Measurements from ENCODE around the gene MYCBP2.
"Not testable (repeated sequence)": the region's sequence is repeated elsewhere in the genome, so short reads cannot be mapped to it uniquely, and the experiment has no call there.

MYCBP2 gene

GRCh38 chr13:77326905-77327604 is at the start of gene MYCBP2:
MYCBP2 (minus strand) TSS chr13:77327094; CDS start chr13:77326775, 319 bp downstream.
- DNase-seq (ENCODE audit: low read depth, low spot score) = peak; percentile 99

DNA sequence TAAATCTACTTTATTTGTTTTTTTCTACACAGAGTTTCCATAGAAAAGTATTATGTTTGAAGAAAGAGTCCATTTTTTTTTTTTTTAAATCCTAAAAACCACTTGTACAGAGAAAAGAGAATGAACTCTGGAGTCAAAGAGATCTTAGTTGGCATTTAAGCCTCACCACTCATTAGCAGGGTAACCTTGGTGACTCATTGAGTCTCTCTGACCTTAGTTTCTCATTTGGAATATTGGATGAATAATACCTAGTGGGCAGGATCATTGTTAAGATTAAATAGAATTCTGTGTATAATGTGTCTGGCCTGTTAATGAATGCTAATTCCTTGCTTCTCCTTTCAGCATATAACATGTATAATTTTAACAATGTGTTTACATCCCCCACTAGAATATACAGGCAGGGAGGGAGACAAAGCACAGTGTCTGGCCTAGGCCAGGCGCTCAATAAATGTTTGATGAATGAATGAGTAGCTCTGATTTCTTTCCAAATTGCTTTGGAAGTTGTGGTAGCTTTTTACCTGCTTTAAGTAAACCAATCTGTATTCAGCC is 48.7 kb upstream of the MYCBP2 start:
- no peak for DNase-seq (ENCODE audit: low read depth, low spot score)

DNA sequence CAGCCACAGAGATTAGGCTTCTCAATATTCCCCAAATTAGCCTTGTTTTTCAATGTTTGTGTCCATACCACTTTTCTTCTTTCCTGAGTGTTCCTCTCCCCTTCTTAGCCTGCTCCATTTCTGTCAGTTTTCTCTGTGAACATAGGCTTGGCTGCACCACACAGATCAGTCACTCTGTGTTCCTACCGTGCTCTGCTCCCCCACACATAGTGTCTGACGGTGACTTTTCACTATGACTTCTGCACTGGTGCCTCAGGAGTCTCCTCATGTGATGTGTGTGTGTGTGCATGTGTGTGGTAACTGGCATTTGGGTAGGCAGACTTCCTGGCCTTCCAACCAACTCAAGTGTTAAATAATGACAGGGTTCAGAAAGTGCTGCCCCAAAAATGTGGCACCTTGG is 47.9 kb upstream of the MYCBP2 start:
- DNase-seq (ENCODE audit: low read depth, low spot score) = no peak

GRCh38 chr13:77374339-77374738 is 47.4 kb upstream of the MYCBP2 start:
- DNase-seq (ENCODE audit: low read depth, low spot score) = no peak

DNA sequence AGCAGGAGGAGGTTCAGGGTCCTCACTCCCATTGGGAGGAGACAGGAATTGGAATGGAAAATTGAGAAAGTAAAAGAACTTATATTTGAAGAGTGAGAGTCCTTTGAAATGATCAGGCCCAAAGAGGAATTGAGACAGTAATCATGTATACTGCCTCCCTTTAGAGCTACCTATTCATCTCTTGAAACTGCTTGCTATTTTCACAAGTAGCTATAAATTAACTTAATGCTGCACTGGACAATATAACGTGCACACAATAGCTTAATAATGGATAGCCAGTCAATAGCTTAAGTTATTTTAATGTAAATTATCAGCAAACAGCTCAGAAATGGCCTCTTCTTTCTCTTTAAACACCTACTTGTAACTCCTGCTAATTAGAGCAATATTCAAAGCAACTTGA is 46.6 kb upstream of the MYCBP2 start:
- DNase-seq (ENCODE audit: low read depth, low spot score) = no peak

GRCh38 chr13:77372275-77372674 is 45.4 kb upstream of the MYCBP2 start:
- DNase-seq (ENCODE audit: low read depth, low spot score) = no peak

DNA sequence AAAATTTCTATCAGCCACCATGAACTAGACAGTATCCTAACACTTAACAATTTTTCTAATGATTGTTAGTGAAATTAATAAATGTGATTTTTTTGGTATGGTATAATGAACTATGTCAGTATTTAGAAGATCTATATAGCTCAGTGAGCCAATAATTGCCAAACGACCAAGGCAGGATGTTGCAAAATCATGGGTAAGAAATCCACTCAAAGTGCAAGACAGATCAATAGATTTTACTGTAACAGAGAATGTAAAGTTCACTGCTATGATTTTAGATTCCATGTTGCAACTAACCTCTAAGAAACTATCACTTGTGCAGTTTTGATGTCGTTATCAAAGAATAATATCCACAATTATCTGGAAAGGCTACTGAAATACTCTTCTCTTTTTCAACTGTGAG is 44.0 kb upstream of the MYCBP2 start:
- DNase-seq (ENCODE audit: low read depth, low spot score) = no peak

- DNase-seq (ENCODE audit: low read depth, low spot score) = no peak
These were observed 35.3 kb upstream of the MYCBP2 start for GRCh38 chr13:77362166-77362565.

DNA sequence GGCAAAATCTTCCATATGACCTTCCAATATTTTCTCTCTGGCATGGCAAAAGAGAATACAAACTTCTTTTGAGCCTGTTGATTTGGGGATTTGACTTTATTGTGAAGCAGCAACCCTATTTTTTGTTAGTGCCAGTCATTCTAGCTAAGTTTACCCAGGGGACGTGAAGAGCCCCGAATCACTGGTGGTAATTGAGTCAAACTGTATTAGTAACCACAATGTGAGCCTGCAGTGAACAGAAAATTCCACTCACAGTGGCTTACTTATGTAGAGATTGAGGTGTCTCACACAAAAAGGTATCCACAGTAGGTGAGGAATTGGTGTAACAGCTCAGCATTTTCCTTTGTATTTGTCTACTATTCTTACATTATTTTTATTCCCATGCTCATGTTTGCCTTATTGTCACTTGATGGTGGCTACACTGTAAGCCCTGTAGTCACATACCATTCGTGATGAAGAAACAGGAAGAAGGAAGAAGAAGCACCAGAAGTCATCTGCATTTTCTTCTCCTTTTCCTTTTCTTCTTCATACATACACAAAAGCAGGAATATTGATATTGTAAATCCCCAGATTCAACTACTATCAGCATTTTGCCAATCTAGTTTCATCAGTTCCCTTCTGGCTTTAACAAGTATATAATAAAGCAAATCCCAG is 33.3 kb upstream of the MYCBP2 start:
- no peak for DNase-seq (ENCODE audit: low read depth, low spot score)

DNA sequence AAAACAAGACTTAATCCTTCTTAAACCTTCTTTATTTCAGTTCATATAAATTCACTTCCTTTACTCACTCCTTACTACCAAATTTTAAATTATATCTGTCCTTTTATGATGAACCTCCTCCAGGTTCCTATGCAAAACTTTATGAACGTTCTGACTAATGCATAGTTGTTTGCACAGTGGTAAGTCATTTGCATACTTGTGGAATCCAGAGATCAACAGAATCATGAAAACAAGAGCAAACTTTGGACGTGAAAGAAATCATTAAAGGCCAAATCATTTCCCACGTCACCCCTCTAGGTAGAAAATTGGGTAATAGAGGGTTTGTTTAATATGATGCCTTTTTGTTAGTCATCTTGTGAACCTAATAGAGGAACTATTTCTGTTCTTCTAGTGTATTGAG is 32.3 kb upstream of the MYCBP2 start:
- no peak for DNase-seq (ENCODE audit: low read depth, low spot score)

DNA sequence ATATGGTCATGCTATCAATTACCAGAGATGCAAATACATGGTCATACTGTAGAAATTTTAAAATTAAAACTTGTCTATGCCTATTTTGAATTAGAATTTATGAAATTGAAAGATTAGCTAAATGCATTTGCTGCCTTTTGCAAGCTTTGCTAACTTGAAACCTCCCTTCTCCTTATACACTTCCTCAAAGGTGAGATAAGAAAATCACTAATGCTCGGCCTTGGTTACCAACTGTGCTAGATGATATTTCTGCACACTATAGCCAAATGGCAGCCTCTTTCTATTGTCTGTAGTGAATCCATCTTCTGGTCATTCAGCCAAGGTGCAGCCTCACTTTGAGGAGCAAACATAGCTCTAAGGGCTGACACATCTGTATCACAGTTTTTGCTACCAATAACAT is 31.1 kb upstream of the MYCBP2 start:
- no peak for DNase-seq (ENCODE audit: low read depth, low spot score)

- DNase-seq (ENCODE audit: low read depth, low spot score) = no peak
These were observed 29.3 kb upstream of the MYCBP2 start for GRCh38 chr13:77356155-77356554.

GRCh38 chr13:77353995-77354394 is 27.1 kb upstream of the MYCBP2 start:
- DNase-seq (ENCODE audit: low read depth, low spot score) = no peak

- no peak for DNase-seq (ENCODE audit: low read depth, low spot score)
These were observed 24.4 kb upstream of the MYCBP2 start for GRCh38 chr13:77351315-77351714.

DNA sequence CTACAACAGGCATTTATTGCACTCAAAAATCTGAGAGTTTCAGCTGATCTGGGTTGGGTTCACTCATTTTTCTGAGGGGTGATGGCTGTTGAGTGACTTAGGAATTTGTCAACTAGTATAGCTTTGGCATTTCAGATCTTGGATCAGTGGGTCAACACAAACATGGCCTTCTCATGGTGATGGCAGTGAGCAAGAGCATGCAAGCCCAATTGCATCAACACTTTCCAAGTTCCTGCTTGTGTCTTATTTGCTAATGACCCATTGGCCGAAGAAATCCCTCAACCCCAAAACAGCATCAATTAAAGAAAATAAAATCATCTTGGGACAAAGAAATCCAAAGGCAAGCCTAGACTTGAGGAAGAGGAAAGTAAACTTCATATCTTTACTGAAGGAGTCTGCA is 23.9 kb upstream of the MYCBP2 start:
- DNase-seq (ENCODE audit: low read depth, low spot score) = no peak

GRCh38 chr13:77349365-77349764 is 22.5 kb upstream of the MYCBP2 start:
- no peak for DNase-seq (ENCODE audit: low read depth, low spot score)

- not testable (repeated sequence) for DNase-seq (ENCODE audit: low read depth, low spot score)
These were observed 20.5 kb upstream of the MYCBP2 start for GRCh38 chr13:77347351-77347750.

DNA sequence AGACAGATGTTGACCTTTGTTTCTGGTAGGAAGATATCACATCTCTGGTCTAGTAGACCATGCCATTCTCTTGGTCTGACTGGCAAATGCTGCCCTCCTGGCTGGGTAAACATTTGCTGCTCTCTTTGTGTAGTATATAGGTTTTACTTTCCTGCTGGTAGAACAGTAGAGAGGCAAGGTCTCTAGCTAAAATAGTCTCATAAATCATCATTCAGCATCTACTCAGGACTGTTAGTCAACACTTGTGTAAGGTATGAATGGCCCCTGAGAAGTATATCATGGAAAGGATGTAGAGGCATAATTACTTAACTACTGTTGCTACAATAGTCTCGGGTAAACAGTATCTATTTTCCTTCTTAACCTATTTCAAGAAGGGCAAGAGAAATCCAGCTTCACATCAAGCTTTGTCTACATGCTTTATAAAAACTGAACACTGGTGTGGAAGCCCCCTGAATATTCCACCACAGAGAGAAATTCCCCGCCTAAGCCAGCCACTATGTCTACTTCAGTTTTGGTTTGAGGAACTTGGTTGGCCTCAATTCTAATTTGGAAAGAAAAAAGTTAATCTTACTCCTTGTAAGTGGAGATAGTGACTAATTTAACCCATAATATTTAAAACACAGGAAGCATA is 18.4 kb upstream of the MYCBP2 start:
- DNase-seq (ENCODE audit: low read depth, low spot score) = no peak

GRCh38 chr13:77343841-77344240 is 16.9 kb upstream of the MYCBP2 start:
- no peak for DNase-seq (ENCODE audit: low read depth, low spot score)

- no peak for DNase-seq (ENCODE audit: low read depth, low spot score)
These were observed 12.5 kb upstream of the MYCBP2 start for GRCh38 chr13:77339408-77339807.

DNA sequence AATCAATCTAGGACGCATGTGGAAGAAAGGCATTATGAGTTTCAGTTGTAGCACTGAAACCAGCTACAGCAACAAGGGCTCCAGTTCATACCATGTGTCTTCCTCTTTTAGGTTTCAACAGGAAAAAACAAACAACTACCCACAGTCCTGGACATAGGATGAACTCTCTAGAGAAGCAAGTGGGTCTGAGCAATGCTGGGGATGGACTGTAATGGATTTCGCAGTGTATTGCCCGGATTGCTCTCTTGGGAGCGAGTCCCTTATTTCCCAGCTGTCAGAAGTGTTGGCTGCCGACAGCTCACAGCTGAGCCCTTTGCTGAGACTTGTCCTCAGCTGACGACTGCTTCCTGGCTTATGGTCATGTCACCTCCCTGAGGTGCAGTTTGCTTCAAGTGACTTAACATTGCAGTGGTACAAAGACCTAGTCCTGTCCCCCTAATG is 12.1 kb upstream of the MYCBP2 start:
- no peak for DNase-seq (ENCODE audit: low read depth, low spot score)

DNA sequence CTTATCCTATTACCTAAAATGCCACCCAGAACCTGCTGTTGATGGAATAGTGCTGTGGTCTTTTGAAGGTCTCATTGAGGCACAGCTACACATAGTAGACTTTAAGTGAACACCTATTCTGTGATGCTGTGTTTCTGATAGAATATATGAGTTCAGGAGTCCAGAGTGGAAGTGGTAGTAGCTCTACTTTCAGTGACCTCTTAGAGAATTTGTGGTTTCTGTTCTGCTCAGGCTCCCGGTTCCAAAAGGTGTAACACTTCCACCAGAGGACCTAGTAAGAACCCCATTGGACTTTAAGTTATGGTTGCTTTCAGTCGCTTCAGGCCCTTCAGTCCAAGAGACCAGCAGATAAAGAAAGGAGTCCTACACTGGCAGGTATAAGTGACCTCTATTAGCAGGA is 11.4 kb upstream of the MYCBP2 start:
- no peak for DNase-seq (ENCODE audit: low read depth, low spot score)

DNA sequence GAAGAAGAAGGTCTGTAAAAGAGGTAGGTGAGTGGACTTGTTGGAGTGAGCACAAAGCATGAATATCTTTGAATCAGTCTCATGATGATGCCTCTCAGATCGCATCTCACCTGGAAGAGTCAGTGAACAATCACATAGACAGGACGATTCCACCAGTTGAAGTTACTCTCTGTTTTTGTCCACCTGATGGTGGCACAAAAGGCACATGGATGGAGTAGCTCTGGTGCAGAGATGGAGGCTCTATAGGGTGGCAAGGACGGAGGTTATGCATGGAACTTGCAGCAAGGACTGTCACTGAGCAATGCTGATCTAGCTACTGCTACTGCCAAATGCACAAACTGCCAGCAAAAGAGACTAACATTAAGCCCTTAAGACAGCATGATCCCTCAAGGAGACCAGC is 10.3 kb upstream of the MYCBP2 start:
- DNase-seq (ENCODE audit: low read depth, low spot score) = no peak

Data from iPS DF 19.7 (cell line).